Hepatocyte (in vitro differentiated cells): Measurements from ENCODE around the gene TCF12. TPM values are rescaled to one million over a fixed set of nuclear protein-coding genes. Genes with fewer than 3 reads are reported as not detected.
A peak's percentile ranks its signal among the peaks of the same experiment; 100 is the strongest.

Experiments
- DNase-seq: peaks from one replicate; pipeline ENCODE4 v3.0.0-alpha.2; 2016; ENCODE audit warnings: low spot score
- H2AFZ ChIP-seq: fragments of 200-600 bp; sonication (generic); 2 replicates; pipeline ENCODE4 v1.6.0; 2016; ENCODE audit warnings: antibody characterized with exemption, mild to moderate bottlenecking
- H3K27ac ChIP-seq: fragments of 200-600 bp; sonication (generic); 2 replicates; pipeline ENCODE4 v1.5.1; 2016; ENCODE audit warnings: mild to moderate bottlenecking
- H3K27me3 ChIP-seq: fragments of 200-600 bp; sonication (generic); 2 replicates; pipeline ENCODE4 v1.6.1; 2016
- H3K36me3 ChIP-seq: fragments of 200-600 bp; sonication (generic); replicated peaks from 2 replicates; pipeline ENCODE4 v1.5.1; 2016; ENCODE audit warnings: low read depth; ENCODE audit not compliant: insufficient read depth
- H3K4me1 ChIP-seq: fragments of 200-600 bp; sonication (generic); 2 replicates; pipeline ENCODE4 v1.5.1; 2016; ENCODE audit warnings: mild to moderate bottlenecking, moderate library complexity; ENCODE audit not compliant: insufficient read depth
- H3K4me2 ChIP-seq: fragments of 200-600 bp; sonication (generic); 2 replicates; pipeline ENCODE4 v1.6.0; 2016
- H3K4me3 ChIP-seq: fragments of 200-600 bp; sonication (generic); 2 replicates; pipeline ENCODE4 v1.5.1; 2016; ENCODE audit warnings: mild to moderate bottlenecking
- H3K79me2 ChIP-seq: fragments of 200-600 bp; sonication (generic); 2 replicates; pipeline ENCODE4 v1.6.0; 2017; ENCODE audit warnings: mild to moderate bottlenecking
- H3K9me2 ChIP-seq: fragments of 200-600 bp; sonication (generic); replicated peaks from 2 replicates; pipeline ENCODE4 v1.6.0; 2017; ENCODE audit warnings: mild to moderate bottlenecking; ENCODE audit not compliant: insufficient read depth
- H3K9me3 ChIP-seq: fragments of 200-600 bp; sonication (generic); 2 replicates; pipeline ENCODE4 v1.5.1; 2016; ENCODE audit warnings: low read depth, mild to moderate bottlenecking
- H4K20me1 ChIP-seq: fragments of 200-600 bp; sonication (generic); 2 replicates; pipeline ENCODE4 v1.6.0; 2016; ENCODE audit warnings: mild to moderate bottlenecking; ENCODE audit not compliant: insufficient read depth, poor library complexity, severe bottlenecking
- EZH2 ChIP-seq: fragments of 200-600 bp; sonication (generic); IDR thresholded peaks from 2 replicates; pipeline ENCODE4 v1.6.1; 2016; ENCODE audit warnings: antibody characterized with exemption, mild to moderate bottlenecking, borderline replicate concordance
- EZH2phosphoT487 ChIP-seq: fragments of 200-600 bp; sonication (generic); IDR thresholded peaks from one replicate; pipeline ENCODE4 v1.6.1; 2018; ENCODE audit warnings: antibody characterized with exemption, mild to moderate bottlenecking, low read depth, moderate library complexity; ENCODE audit not compliant: unreplicated experiment, severe bottlenecking
- WGBS: methylation state at CpG from one replicate; pipeline ENCODE4 v1.1.6; 2016; ENCODE audit warnings: low lambda C conversion rate; ENCODE audit errors: missing lambda C conversion rate; 5-methylcytosine and 5-hydroxymethylcytosine counted together
- polyA plus RNA-seq: library from polyadenylated mRNA; unstranded; fragments of >200 nt; fragmentation: Nextera tagmentation; extraction: Ambion mirVana; gene quantifications from 2 replicates; pipeline ENCODE4 v1.2.1, GENCODE V29; 2016
- total RNA-seq: library from RNA; depleted of rRNA; stranded (reverse); fragments of >200 nt; gene quantifications from 2 replicates; pipeline ENCODE4 v1.2.3, GENCODE V29; 2014
- TF ChIP-seq, protein P1 (sequence below): fragments of 200-600 bp; sonication (generic); IDR thresholded peaks from 2 replicates; pipeline ENCODE4 v1.5.1; 2016; ENCODE audit warnings: antibody characterized with exemption, mild to moderate bottlenecking; ENCODE audit not compliant: poor library complexity

TCF12 gene
- total and polyA plus RNA-seq, 2 experiments from 2014 or later, result 42.0 to 93.2 TPM

DNA sequence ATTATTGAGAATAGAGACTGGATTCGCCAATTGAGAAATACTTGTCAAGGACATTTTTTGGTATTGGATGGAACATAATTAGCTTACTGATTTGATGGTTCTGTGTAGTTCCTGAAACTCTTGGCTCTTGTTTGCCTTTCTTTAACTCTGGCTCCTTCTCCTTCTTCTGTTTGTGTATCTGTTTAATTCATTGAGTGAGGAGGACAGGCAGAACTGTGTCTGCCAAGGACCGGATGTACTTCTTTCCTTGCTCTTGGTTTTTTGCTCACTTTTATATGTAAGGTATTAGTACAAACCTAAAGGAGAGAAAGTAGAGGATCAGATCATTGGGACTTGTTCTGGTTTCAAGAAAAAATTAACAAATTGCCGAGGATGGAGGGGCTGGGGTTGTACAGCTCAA lies 48.9 kb downstream of the TCF12 start:
- 91% methylated on average over 3 of the region's 3 CpGs for WGBS
- peaks cover 77% of the 10 kb centered on the region for H4K20me1 ChIP-seq

DNA sequence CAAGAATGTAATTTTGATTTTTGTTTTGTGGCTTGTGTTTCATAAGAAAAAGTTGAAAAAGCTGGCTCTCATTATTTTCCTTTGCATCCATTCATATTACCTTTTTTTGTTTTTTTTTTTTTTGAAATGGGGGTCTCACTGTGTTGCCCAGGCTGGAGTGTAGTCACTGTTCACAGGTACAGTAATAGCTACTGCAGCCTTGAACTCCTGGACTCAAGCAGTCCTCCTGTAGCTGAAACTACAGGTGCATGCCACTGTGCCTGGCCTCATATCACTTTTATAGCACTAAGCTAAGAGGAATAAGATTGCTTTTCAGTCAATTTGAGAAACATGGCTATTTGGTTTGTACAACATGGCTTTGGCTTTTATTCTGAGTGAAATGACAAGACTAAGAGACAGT lies 49.8 kb downstream of the TCF12 start:
- H3K27ac ChIP-seq, result no peak overlapping the region
- H2AFZ ChIP-seq, result no peak overlapping the region
- DNase-seq, result no peak
- peaks cover 100% of the 10 kb centered on the region for H3K79me2 ChIP-seq
- H3K4me2 ChIP-seq, result no peak overlapping the region
- no peaks in the 10 kb centered on the region for H3K9me2 ChIP-seq
- no peaks in the 10 kb centered on the region for H3K27me3 ChIP-seq
- peaks cover 76% of the 10 kb centered on the region for H4K20me1 ChIP-seq
- H3K4me3 ChIP-seq, result no peak overlapping the region
- TF ChIP-seq, protein P1, sequence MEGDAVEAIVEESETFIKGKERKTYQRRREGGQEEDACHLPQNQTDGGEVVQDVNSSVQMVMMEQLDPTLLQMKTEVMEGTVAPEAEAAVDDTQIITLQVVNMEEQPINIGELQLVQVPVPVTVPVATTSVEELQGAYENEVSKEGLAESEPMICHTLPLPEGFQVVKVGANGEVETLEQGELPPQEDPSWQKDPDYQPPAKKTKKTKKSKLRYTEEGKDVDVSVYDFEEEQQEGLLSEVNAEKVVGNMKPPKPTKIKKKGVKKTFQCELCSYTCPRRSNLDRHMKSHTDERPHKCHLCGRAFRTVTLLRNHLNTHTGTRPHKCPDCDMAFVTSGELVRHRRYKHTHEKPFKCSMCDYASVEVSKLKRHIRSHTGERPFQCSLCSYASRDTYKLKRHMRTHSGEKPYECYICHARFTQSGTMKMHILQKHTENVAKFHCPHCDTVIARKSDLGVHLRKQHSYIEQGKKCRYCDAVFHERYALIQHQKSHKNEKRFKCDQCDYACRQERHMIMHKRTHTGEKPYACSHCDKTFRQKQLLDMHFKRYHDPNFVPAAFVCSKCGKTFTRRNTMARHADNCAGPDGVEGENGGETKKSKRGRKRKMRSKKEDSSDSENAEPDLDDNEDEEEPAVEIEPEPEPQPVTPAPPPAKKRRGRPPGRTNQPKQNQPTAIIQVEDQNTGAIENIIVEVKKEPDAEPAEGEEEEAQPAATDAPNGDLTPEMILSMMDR, result no peak
- TF ChIP-seq EZH2 (no peak), EZH2phosphoT487 (no peak)
- H3K9me3 ChIP-seq, result no peaks in the 10 kb centered on the region
- peaks cover 14% of the 10 kb centered on the region for H3K4me1 ChIP-seq
- H3K36me3 ChIP-seq, result no peaks in the 10 kb centered on the region

More for the DNA sequence above, 48.9 kb downstream of the TCF12 start:
- no peaks in the 10 kb centered on the region for H3K9me3 ChIP-seq
- H3K9me2 ChIP-seq, result no peaks in the 10 kb centered on the region
- H3K27me3 ChIP-seq, result no peaks in the 10 kb centered on the region
- H3K4me2 ChIP-seq, result no peak overlapping the region
- DNase-seq, result no peak
- TF ChIP-seq EZH2 (no peak), EZH2phosphoT487 (no peak)
- TF ChIP-seq, protein P1, result no peak
- H3K79me2 ChIP-seq, result peaks cover 100% of the 10 kb centered on the region
- H3K4me1 ChIP-seq, result peaks cover 10% of the 10 kb centered on the region
- H3K36me3 ChIP-seq, result no peaks in the 10 kb centered on the region
- H3K27ac ChIP-seq, result no peak overlapping the region
- no peak overlapping the region for H2AFZ ChIP-seq
- H3K4me3 ChIP-seq, result no peak overlapping the region

DNA sequence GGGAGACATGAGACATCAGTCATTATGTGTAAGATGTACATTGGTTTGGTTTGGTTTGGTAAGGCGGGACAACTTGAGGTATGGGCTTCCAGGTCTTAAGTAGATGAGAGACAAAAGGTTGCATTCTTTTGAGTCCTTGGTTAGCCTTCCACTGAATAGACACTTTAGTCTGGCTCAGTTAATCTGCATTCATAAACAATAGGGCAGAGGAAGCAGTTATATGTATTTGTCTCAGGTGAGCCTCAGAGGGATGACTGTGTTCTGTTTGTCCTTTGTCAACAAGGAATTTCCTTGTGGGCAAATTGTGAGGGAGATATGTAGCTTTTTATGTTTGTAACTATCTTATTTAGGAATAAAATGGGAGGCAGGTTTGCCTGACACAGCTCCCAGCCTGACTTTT lies 50.4 kb downstream of the TCF12 start:
- Histone ChIP-seq H3K4me2 (peak overlapping the region; percentile 39), H3K79me2 (peaks cover 100% of the 10 kb centered on the region), H4K20me1 (peaks cover 73% of the 10 kb centered on the region), H3K4me3 (no peak overlapping the region), H3K27me3 (no peaks in the 10 kb centered on the region), H3K9me2 (no peaks in the 10 kb centered on the region), H3K4me1 (peaks cover 17% of the 10 kb centered on the region), H2AFZ (no peak overlapping the region), H3K36me3 (no peaks in the 10 kb centered on the region), H3K9me3 (no peaks in the 10 kb centered on the region), H3K27ac (peak overlapping the region; percentile 58)
- 93% methylated on average over 1 of the region's 1 CpG for whole genome bisulfite sequencing
- TF ChIP-seq EZH2, result no peak
- no peak for TF ChIP-seq EZH2phosphoT487
- TF ChIP-seq, protein P1, result no peak
- DNase-seq, result no peak

DNA sequence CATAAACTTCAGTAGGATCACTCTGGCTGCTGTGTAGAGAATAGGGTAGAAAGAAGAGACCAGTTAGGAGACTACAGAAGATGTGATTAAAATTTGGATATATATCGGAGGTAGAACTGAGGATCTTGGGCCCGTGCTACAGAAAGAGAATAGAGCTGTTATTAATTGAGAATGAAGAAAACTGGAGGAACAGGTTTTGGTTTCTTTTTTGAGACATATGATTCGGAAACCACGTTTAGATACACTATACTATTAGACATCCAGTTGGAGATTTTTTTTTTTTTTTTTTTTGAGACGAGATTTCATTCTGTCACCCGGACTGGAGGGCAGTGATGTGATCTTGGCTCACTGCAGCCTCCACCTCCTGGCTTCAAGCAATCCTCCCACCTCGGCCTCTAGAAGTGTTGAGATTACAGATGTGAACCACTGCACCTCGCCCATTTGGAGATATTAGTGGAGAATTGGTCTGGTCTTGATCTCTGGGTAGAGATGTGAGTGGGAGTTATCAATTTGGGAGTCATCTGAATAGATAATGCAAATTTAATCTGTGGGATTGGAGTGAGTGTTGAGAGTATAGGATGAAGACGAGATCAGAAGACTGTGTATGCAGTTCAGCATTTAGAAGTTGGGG lies 50.9 kb downstream of the TCF12 start:
- no peak overlapping the region for H2AFZ ChIP-seq
- H3K4me3 ChIP-seq, result no peak overlapping the region
- peak overlapping the region; percentile 58 for H3K27ac ChIP-seq
- H3K79me2 ChIP-seq, result peaks cover 100% of the 10 kb centered on the region
- peaks cover 73% of the 10 kb centered on the region for H4K20me1 ChIP-seq
- H3K9me3 ChIP-seq, result no peaks in the 10 kb centered on the region
- TF ChIP-seq, protein P1, result no peak
- TF ChIP-seq EZH2, result no peak
- TF ChIP-seq EZH2phosphoT487, result no peak
- H3K27me3 ChIP-seq, result no peaks in the 10 kb centered on the region
- H3K4me1 ChIP-seq, result peaks cover 18% of the 10 kb centered on the region
- no peak for DNase-seq
- peak overlapping the region; percentile 39 for H3K4me2 ChIP-seq
- no peaks in the 10 kb centered on the region for H3K36me3 ChIP-seq
- H3K9me2 ChIP-seq, result no peaks in the 10 kb centered on the region
- 78% methylated on average over 9 of the region's 9 CpGs for WGBS
